Activated T-cell treated with anti-CD3 and anti-CD28 coated beads, Interleukin-2, amount 50 U/mL, for 1 hour (primary cell): ENCODE results near the gene XYLT2.
"Not testable (repeated sequence)": the region's sequence is repeated elsewhere in the genome, so short reads cannot be mapped to it uniquely, and the experiment has no call there.

ENCODE experiments used
- DNase-seq: peaks from one replicate; pipeline ENCODE4 v3.0.0-alpha.2; 2020

XYLT2 gene

DNA sequence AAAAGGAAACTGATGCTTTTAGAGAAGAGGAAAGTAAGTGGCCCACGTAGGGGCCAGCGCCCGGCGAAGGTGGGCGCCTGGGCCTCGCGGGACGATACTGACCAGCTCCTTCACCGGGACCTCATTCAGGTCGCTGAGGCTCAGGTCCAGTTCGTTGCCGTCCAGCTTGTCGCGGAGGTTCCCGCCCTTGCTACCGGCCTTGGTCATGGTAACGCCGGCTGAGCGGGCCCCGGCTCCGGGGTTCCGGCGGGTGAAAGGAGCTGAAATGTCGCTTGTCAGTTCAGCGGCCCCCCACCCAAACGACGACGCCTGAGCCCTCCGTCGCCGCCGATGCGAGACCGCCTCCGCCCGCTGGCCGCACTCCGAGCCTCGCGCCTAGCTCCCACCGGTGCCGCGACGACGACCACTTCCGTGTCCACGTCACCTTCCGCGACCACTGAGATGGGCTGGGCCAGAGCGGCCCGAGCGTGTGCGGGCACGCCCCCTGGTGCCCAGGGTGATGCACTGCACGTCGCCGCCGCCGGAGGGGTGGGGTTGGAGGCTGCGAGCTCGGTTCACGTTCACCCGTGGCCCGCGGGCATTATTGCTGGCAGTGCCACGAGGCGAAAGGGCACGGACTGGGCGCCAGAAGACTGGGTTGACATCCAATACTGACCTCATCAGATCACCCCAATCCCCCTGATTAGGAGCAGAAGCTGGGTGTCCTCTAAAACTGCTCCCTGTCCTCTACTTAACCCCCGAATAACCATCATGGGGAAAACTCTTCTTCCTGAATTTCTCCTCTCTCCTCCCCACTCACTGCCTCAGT is 51.4 kb downstream of the XYLT2 start, which contains the start of gene LRRC59:
Gene LRRC59, minus strand, starts transcription at position 413 of the 808 bp plus-strand sequence. Its CDS starts 206 bp downstream, at position 207.
- peak; percentile 97 for DNase-seq

DNA sequence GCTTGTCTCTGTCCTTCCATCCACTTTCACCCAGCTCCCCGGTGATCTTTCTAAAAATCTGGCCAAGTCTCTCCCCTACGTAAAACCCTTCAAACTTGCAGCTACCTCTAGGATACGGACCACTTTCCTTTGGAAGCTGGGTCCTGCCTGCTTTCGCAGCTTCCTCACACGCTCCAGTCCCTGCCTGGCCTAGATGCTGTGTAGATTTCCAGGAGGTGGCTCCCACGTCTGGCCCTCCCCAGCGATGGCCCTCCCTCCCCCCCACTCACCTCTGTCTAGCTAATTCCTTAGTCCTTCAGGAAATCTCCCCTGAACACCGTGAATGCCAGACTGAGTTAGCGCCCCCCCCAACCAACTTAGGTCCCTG is 52.0 kb downstream of the XYLT2 start:
- no peak for DNase-seq

DNA sequence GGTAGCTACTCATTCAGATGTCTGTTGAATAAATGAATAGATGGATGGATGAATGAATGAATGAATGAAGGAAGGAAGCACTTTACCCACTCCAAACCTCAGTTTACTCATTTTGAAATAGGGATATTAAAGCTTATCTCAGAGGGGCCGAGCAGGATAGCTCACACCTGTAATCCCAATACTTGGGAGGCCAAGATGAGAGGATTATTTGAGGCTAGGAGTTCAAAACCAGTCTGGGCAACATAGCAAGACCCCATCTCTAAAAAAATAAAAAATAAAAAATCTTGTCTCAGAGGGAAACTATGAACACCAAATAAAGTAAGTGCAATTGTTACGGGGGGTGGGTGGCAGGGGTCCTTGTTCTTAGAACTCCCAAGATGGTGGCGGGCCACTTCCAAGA is 52.7 kb downstream of the XYLT2 start:
- not testable (repeated sequence) for DNase-seq

DNA sequence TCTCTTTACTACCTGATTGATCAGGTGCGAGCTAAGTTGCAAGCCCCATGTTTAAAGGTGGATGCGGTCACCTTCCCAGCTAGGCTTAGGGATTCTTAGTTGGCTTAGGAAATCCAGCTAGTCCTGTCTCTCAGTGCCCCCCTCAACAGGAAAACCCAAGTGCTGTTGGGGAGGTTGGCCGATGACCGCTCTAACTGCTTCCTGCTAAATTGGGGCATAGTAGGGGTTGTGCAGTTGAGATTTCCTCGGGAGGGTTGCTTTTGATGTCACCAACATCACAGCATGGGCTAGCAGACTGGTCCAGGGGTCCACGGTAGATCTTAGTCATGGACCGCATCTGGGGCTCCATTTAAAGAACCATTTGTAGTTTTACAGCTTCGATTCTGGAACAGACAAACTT is 53.7 kb downstream of the XYLT2 start:
- not testable (repeated sequence) for DNase-seq

DNA sequence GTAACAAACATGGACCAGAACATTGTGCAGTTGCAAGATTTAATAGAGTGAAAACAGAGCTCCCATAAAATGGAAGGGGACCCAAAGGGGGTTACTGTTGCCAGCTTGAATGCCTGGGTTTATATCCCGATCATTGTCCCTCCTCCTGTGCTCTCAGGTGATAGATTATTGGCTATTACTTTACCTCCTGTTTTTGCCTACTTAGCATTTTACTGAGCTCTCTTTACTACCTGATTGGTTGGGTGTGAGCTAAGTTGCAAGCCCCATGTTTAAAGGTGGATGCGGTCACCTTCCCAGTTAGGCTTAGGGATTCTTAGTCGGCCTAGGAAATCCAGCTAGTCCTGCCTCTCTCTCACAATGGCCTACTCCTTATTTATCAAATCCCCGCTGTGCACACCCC is 59.4 kb downstream of the XYLT2 start:
- not testable (repeated sequence) for DNase-seq

DNA sequence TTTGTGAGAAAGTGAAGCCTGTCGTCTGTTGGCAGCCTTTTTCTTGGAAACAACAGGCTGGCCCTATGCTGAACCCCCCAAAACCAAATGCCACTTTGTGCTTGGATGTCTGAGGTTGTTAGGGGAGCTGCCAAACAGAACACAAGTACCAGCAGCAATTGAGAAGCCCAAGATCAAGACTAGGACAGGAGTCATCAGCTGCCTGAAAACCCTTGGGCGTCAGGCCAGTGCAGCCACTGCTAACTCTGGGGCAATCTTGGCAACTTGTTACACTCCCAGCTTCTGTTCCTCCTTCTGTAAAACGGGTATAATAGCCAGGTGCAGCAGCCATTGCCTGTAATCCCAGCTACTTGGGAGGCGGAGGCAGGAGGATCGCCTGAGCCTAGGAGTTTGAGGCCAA is 60.7 kb downstream of the XYLT2 start:
- no peak for DNase-seq

DNA sequence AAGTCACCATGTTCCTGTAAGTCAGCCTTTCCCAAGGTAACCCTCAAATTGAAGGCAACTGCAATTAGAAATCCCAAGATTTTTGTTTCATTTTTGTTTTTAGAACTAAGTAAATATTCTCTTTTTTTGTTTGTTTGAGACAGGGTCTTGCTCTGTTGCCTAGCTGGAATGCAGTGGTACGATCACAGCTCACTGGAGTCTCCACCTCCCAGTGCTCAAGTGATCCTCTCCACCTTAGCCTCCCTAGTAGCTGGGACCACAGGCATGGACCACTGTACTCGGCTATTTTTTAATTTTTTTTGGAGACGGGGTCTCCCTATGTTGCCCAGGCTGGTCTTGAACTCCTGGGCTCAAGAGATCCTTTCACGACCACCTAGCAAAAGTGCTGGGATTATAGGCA is 62.0 kb downstream of the XYLT2 start:
- DNase-seq = no peak
